ENCODE data around the gene PCDH9.

Gene PCDH9

DNA sequence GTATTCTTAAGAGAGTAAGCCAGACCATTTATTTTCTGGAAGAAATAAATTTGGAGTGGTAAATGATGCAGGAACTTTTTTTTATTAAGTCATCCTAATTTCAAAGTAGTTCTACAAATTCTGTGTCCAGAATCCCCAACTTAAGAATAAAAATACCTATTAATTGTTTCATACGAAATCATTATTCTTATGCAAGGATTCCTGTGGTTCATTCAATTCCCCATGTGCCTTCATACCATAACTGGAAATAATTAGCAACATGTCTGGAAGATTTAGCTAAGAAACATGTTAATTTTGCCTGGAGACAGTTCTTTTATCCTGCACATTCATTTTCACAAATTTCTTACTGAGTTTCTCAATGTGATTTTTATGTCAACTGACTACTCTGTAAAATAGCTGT lies 408.6 kb downstream of the PCDH9 start:
- WGBS, 2 experiments: 71 to 91% methylated on average over 1 of the region's 1 CpG
- Histone ChIP-seq H3K9me3 (ENCODE audit: control insufficient read depth, low read length) (no peaks in the 10 kb centered on the region), H3K36me3 (ENCODE audit: control insufficient read depth, insufficient read depth, low read length) (no peaks in the 10 kb centered on the region), H3K27ac (ENCODE audit: insufficient read depth, low read depth, low read length, poor library complexity, severe bottlenecking) (no peak overlapping the region), H3K4me3 (ENCODE audit: insufficient read depth, low read depth, low read length) (no peak overlapping the region), H3K4me1 (ENCODE audit: control insufficient read depth, insufficient read depth, low read length) (no peaks in the 10 kb centered on the region), H3K27me3 (ENCODE audit: control insufficient read depth, insufficient read depth, low read length, poor library complexity, severe bottlenecking) (no peaks in the 10 kb centered on the region)

- Histone ChIP-seq H3K27me3 (ENCODE audit: control insufficient read depth, insufficient read depth, low read length, poor library complexity, severe bottlenecking) (no peaks in the 10 kb centered on the region), H3K36me3 (ENCODE audit: control insufficient read depth, insufficient read depth, low read length) (no peaks in the 10 kb centered on the region), H3K27ac (ENCODE audit: insufficient read depth, low read depth, low read length, poor library complexity, severe bottlenecking) (no peak overlapping the region), H3K9me3 (ENCODE audit: control insufficient read depth, low read length) (no peaks in the 10 kb centered on the region), H3K4me3 (ENCODE audit: insufficient read depth, low read depth, low read length) (no peak overlapping the region), H3K4me1 (ENCODE audit: control insufficient read depth, insufficient read depth, low read length) (no peaks in the 10 kb centered on the region)
Measured at GRCh38 chr13:66811455-66811854, 418.7 kb downstream of the PCDH9 start.

- Histone ChIP-seq H3K36me3 (ENCODE audit: control insufficient read depth, insufficient read depth, low read length) (no peaks in the 10 kb centered on the region), H3K9me3 (ENCODE audit: control insufficient read depth, low read length) (no peaks in the 10 kb centered on the region), H3K4me3 (ENCODE audit: insufficient read depth, low read depth, low read length) (no peak overlapping the region), H3K27me3 (ENCODE audit: control insufficient read depth, insufficient read depth, low read length, poor library complexity, severe bottlenecking) (no peaks in the 10 kb centered on the region), H3K4me1 (ENCODE audit: control insufficient read depth, insufficient read depth, low read length) (no peaks in the 10 kb centered on the region), H3K27ac (ENCODE audit: insufficient read depth, low read depth, low read length, poor library complexity, severe bottlenecking) (no peak overlapping the region)
- 100% methylated on average over 1 of the region's 1 CpG; no CpG with 5 or more reads in 1 of the 2 experiments for WGBS, 2 experiments
Measured at GRCh38 chr13:66809485-66809884, 420.7 kb downstream of the PCDH9 start.

DNA sequence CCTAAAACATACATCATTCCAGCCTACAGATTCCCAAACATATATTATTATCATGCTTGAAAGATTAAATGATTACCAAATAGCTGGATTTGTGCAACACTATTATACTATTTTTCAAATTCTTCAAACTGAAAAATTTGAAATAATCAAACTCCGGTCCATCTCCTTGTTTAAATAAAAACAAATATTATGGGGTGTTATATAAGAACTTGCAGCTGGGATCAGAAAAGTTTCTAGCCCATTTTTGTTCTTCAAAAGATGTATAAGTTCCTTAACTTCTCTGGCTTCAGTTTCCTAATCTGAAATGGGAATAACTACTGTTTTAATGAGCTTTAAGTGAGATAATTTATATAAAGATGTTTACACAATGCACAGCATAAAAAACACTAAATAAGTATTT lies 422.9 kb downstream of the PCDH9 start:
- WGBS, 2 experiments: no CpG with 5 or more reads among the region's 1 CpG
- Histone ChIP-seq H3K27ac (ENCODE audit: insufficient read depth, low read depth, low read length, poor library complexity, severe bottlenecking) (no peak overlapping the region), H3K4me1 (ENCODE audit: control insufficient read depth, insufficient read depth, low read length) (no peaks in the 10 kb centered on the region), H3K9me3 (ENCODE audit: control insufficient read depth, low read length) (no peaks in the 10 kb centered on the region), H3K27me3 (ENCODE audit: control insufficient read depth, insufficient read depth, low read length, poor library complexity, severe bottlenecking) (no peaks in the 10 kb centered on the region), H3K36me3 (ENCODE audit: control insufficient read depth, insufficient read depth, low read length) (no peaks in the 10 kb centered on the region), H3K4me3 (ENCODE audit: insufficient read depth, low read depth, low read length) (no peak overlapping the region)

GRCh38 chr13:66805657-66806056 lies 424.5 kb downstream of the PCDH9 start:
- no peaks in the 10 kb centered on the region for H3K9me3 ChIP-seq (ENCODE audit: control insufficient read depth, low read length)
- no peaks in the 10 kb centered on the region for H3K36me3 ChIP-seq (ENCODE audit: control insufficient read depth, insufficient read depth, low read length)
- no peaks in the 10 kb centered on the region for H3K4me1 ChIP-seq (ENCODE audit: control insufficient read depth, insufficient read depth, low read length)
- H3K27me3 ChIP-seq (ENCODE audit: control insufficient read depth, insufficient read depth, low read length, poor library complexity, severe bottlenecking): no peaks in the 10 kb centered on the region
- no peak overlapping the region for H3K4me3 ChIP-seq (ENCODE audit: insufficient read depth, low read depth, low read length)
- no peak overlapping the region for H3K27ac ChIP-seq (ENCODE audit: insufficient read depth, low read depth, low read length, poor library complexity, severe bottlenecking)
- 100% methylated on average over 1 of the region's 1 CpG; no CpG with 5 or more reads in 1 of the 2 experiments for WGBS, 2 experiments

GRCh38 chr13:66803808-66804456 lies 426.2 kb downstream of the PCDH9 start:
- H3K27ac ChIP-seq (ENCODE audit: insufficient read depth, low read depth, low read length, poor library complexity, severe bottlenecking): no peak overlapping the region
- no peaks in the 10 kb centered on the region for H3K27me3 ChIP-seq (ENCODE audit: control insufficient read depth, insufficient read depth, low read length, poor library complexity, severe bottlenecking)
- no peaks in the 10 kb centered on the region for H3K4me1 ChIP-seq (ENCODE audit: control insufficient read depth, insufficient read depth, low read length)
- no peak overlapping the region for H3K4me3 ChIP-seq (ENCODE audit: insufficient read depth, low read depth, low read length)
- H3K36me3 ChIP-seq (ENCODE audit: control insufficient read depth, insufficient read depth, low read length): no peaks in the 10 kb centered on the region
- 90 to 94% methylated on average over 1 of the region's 1 CpG for WGBS, 2 experiments
- no peaks in the 10 kb centered on the region for H3K9me3 ChIP-seq (ENCODE audit: control insufficient read depth, low read length)

- no peaks in the 10 kb centered on the region for H3K9me3 ChIP-seq (ENCODE audit: control insufficient read depth, low read length)
- no peaks in the 10 kb centered on the region for H3K27me3 ChIP-seq (ENCODE audit: control insufficient read depth, insufficient read depth, low read length, poor library complexity, severe bottlenecking)
- no peaks in the 10 kb centered on the region for H3K36me3 ChIP-seq (ENCODE audit: control insufficient read depth, insufficient read depth, low read length)
- H3K4me1 ChIP-seq (ENCODE audit: control insufficient read depth, insufficient read depth, low read length): no peaks in the 10 kb centered on the region
- no peak overlapping the region for H3K27ac ChIP-seq (ENCODE audit: insufficient read depth, low read depth, low read length, poor library complexity, severe bottlenecking)
- WGBS, 2 experiments: 95 to 96% methylated on average over 4 to 5 of the region's 5 CpGs
- H3K4me3 ChIP-seq (ENCODE audit: insufficient read depth, low read depth, low read length): no peak overlapping the region
Measured at GRCh38 chr13:66803013-66803807, 426.9 kb downstream of the PCDH9 start.

- Histone ChIP-seq H3K36me3 (ENCODE audit: control insufficient read depth, insufficient read depth, low read length) (no peaks in the 10 kb centered on the region), H3K4me1 (ENCODE audit: control insufficient read depth, insufficient read depth, low read length) (no peaks in the 10 kb centered on the region), H3K27ac (ENCODE audit: insufficient read depth, low read depth, low read length, poor library complexity, severe bottlenecking) (no peak overlapping the region), H3K9me3 (ENCODE audit: control insufficient read depth, low read length) (no peaks in the 10 kb centered on the region), H3K4me3 (ENCODE audit: insufficient read depth, low read depth, low read length) (no peak overlapping the region), H3K27me3 (ENCODE audit: control insufficient read depth, insufficient read depth, low read length, poor library complexity, severe bottlenecking) (no peaks in the 10 kb centered on the region)
- 80 to 91% methylated on average over 2 of the region's 2 CpGs for WGBS, 2 experiments
Measured at GRCh38 chr13:66795636-66796035, 434.5 kb downstream of the PCDH9 start.

DNA sequence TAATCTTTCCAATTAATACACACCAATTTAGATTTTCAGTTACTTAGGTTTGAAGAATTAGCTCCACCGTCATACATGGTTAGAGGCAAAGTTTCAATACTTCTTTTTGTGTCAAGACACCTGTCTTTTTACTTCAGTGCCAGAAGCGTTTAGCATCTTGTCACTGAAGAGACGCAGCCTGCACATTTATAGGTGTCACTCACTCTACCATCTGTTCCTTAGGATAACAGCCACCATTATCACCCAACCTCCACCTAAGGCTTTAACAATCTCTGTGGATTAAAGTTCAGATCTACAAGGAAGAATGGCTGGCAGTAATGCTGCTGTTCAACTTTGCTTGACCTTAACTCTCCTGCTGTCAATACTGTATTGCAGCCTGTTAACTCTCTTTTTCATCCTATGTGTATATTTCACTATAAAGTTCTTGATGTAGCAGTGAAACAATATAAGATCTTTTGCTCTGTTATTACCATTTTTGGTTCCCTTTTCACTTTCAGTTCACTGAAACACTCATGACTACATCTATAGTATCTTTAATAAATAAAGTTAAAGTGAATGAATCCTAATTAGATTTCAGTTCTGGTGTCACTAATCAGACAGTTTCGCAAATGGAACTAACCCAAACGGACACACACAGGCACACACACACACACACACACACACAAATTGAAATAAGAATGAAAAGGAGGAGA lies 435.6 kb downstream of the PCDH9 start:
- H3K36me3 ChIP-seq (ENCODE audit: control insufficient read depth, insufficient read depth, low read length): no peaks in the 10 kb centered on the region
- H3K4me1 ChIP-seq (ENCODE audit: control insufficient read depth, insufficient read depth, low read length): no peaks in the 10 kb centered on the region
- no peaks in the 10 kb centered on the region for H3K9me3 ChIP-seq (ENCODE audit: control insufficient read depth, low read length)
- no peaks in the 10 kb centered on the region for H3K27me3 ChIP-seq (ENCODE audit: control insufficient read depth, insufficient read depth, low read length, poor library complexity, severe bottlenecking)
- no peak overlapping the region for H3K27ac ChIP-seq (ENCODE audit: insufficient read depth, low read depth, low read length, poor library complexity, severe bottlenecking)
- 89 to 93% methylated on average over 3 of the region's 5 CpGs for WGBS, 2 experiments
- H3K4me3 ChIP-seq (ENCODE audit: insufficient read depth, low read depth, low read length): no peak overlapping the region

DNA sequence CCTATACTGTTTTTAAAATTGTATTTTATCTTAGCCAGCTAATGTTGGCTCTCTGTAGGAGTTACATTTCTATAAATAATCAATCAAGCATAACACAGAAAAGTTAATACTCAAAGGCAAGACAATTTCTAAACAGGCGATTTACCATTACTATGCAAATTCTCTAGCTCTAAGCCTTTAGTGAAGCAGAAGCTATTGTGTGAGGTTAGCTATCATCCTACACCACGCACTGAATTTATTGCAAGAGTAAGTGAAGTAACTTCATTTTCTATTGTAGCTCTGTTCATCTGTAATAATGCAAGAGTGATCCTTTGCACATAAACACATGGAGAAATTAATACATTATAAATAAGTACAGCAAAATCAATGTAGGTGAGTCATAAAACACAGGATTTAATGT lies 439.3 kb downstream of the PCDH9 start:
- Histone ChIP-seq H3K4me1 (ENCODE audit: control insufficient read depth, insufficient read depth, low read length) (no peaks in the 10 kb centered on the region), H3K4me3 (ENCODE audit: insufficient read depth, low read depth, low read length) (no peak overlapping the region), H3K9me3 (ENCODE audit: control insufficient read depth, low read length) (no peaks in the 10 kb centered on the region), H3K36me3 (ENCODE audit: control insufficient read depth, insufficient read depth, low read length) (no peaks in the 10 kb centered on the region), H3K27me3 (ENCODE audit: control insufficient read depth, insufficient read depth, low read length, poor library complexity, severe bottlenecking) (no peaks in the 10 kb centered on the region), H3K27ac (ENCODE audit: insufficient read depth, low read depth, low read length, poor library complexity, severe bottlenecking) (no peak overlapping the region)
- WGBS, 2 experiments: 75 to 80% methylated on average over 1 to 2 of the region's 2 CpGs

Measured in ectodermal cell (in vitro differentiated cells).